ENCODE data around the gene SCN1B. TPM values are rescaled to one million over a fixed set of nuclear protein-coding genes. Genes with fewer than 3 reads are reported as not detected.
"Not testable (repeated sequence)": the region's sequence is repeated elsewhere in the genome, so short reads cannot be mapped to it uniquely, and the experiment has no call there.

The SCN1B gene
- total RNA-seq, 2 experiments from 2014 or later = 0.43 to 0.50 TPM

GRCh38 chr19:35005256-35005977 is 24.9 kb upstream of the SCN1B start:
- Mint-ChIP-seq H3K4me1 (peaks cover 47% of the 10 kb centered on the region), H3K9me3 (no peaks in the 10 kb centered on the region), H3K36me3 (ENCODE audit: low read depth) (peaks cover 51% of the 10 kb centered on the region), H3K27me3 (no peaks in the 10 kb centered on the region), H3K27ac (no peak overlapping the region), H3K4me3 (no peak overlapping the region)
- CTCF ChIA-PET = no interaction called here
- DNase-seq = no peak
- POLR2A ChIA-PET = no interaction called here

- H3K9me3 Mint-ChIP-seq, H3K4me3 Mint-ChIP-seq, DNase-seq, H3K27ac Mint-ChIP-seq, H3K27me3 Mint-ChIP-seq, POLR2A ChIA-PET: not testable (repeated sequence)
- H3K36me3 Mint-ChIP-seq (ENCODE audit: low read depth) = peaks cover 54% of the 10 kb centered on the region
- CTCF ChIA-PET = interaction anchor here (1.0 kb wide), 1 partner anchor 33 kb away, joined by 4 read pairs; no protein-coding TSS in a partner anchor
- H3K4me1 Mint-ChIP-seq = peaks cover 52% of the 10 kb centered on the region
Measured at GRCh38 chr19:35006007-35006341, 24.3 kb upstream of the SCN1B start.

GRCh38 chr19:35006342-35006998 is 23.8 kb upstream of the SCN1B start:
- Mint-ChIP-seq H3K27ac (no peak overlapping the region), H3K27me3 (no peaks in the 10 kb centered on the region), H3K36me3 (ENCODE audit: low read depth) (peaks cover 56% of the 10 kb centered on the region), H3K4me1 (peaks cover 52% of the 10 kb centered on the region), H3K9me3 (no peaks in the 10 kb centered on the region), H3K4me3 (no peak overlapping the region)
- CTCF ChIA-PET = interaction anchor here (1.0 kb wide), 1 partner anchor 34 kb away, joined by 4 read pairs; no protein-coding TSS in a partner anchor
- POLR2A ChIA-PET = no interaction called here
- DNase-seq = no peak

- peaks cover 58% of the 10 kb centered on the region for H3K36me3 Mint-ChIP-seq (ENCODE audit: low read depth)
Measured at GRCh38 chr19:35006999-35007365, 23.3 kb upstream of the SCN1B start.

GRCh38 chr19:35007427-35007826 is 22.8 kb upstream of the SCN1B start:
- H3K4me3 Mint-ChIP-seq, H3K27ac Mint-ChIP-seq, DNase-seq, H3K9me3 Mint-ChIP-seq, H3K27me3 Mint-ChIP-seq, CTCF ChIA-PET: not testable (repeated sequence)
- Mint-ChIP-seq H3K4me1 (peaks cover 53% of the 10 kb centered on the region), H3K36me3 (ENCODE audit: low read depth) (peaks cover 59% of the 10 kb centered on the region)
- POLR2A ChIA-PET = interaction anchor here (0.8 kb wide), 1 partner anchor 22 kb away, joined by 3 read pairs; no protein-coding TSS in a partner anchor

More at GRCh38 chr19:35006999-35007365, 23.3 kb upstream of the SCN1B start:
- DNase-seq = no peak
- POLR2A ChIA-PET = no interaction called here
- peaks cover 53% of the 10 kb centered on the region for H3K4me1 Mint-ChIP-seq
- H3K27ac Mint-ChIP-seq = no peak overlapping the region
- H3K27me3 Mint-ChIP-seq = no peaks in the 10 kb centered on the region
- H3K4me3 Mint-ChIP-seq = no peak overlapping the region
- CTCF ChIA-PET = interaction anchor here (1.0 kb wide), 1 partner anchor 34 kb away, joined by 4 read pairs; no protein-coding TSS in a partner anchor
- no peaks in the 10 kb centered on the region for H3K9me3 Mint-ChIP-seq

- H3K4me1 Mint-ChIP-seq = peaks cover 53% of the 10 kb centered on the region
Measured at GRCh38 chr19:35008891-35009341, 21.4 kb upstream of the SCN1B start.

GRCh38 chr19:35009424-35010415 is 20.6 kb upstream of the SCN1B start:
- no peak overlapping the region for H3K27ac Mint-ChIP-seq
- no peaks in the 10 kb centered on the region for H3K9me3 Mint-ChIP-seq
- ChIA-PET POLR2A (interaction anchor here (0.8 to 1.5 kb wide), 2 partner anchors 9 to 37 kb away, joined by 3 to 4 read pairs; no protein-coding TSS in a partner anchor), CTCF (interaction anchor here (1.3 kb wide), 1 partner anchor 37 kb away, joined by 3 read pairs; no protein-coding TSS in a partner anchor)
- H3K4me1 Mint-ChIP-seq = peaks cover 56% of the 10 kb centered on the region
- H3K4me3 Mint-ChIP-seq = no peak overlapping the region
- H3K27me3 Mint-ChIP-seq = no peaks in the 10 kb centered on the region
- no peak for DNase-seq
- H3K36me3 Mint-ChIP-seq (ENCODE audit: low read depth) = peaks cover 66% of the 10 kb centered on the region

More at GRCh38 chr19:35008891-35009341, 21.4 kb upstream of the SCN1B start:
- Mint-ChIP-seq H3K9me3 (no peaks in the 10 kb centered on the region), H3K4me3 (no peak overlapping the region), H3K36me3 (ENCODE audit: low read depth) (peaks cover 60% of the 10 kb centered on the region), H3K27me3 (no peaks in the 10 kb centered on the region), H3K27ac (no peak overlapping the region)
- no peak for DNase-seq
- POLR2A ChIA-PET = interaction anchor here (0.8 to 1.5 kb wide), 2 partner anchors 8 to 36 kb away, joined by 3 to 4 read pairs; no protein-coding TSS in a partner anchor
- CTCF ChIA-PET = interaction anchor here (1.3 kb wide), 1 partner anchor 36 kb away, joined by 3 read pairs; no protein-coding TSS in a partner anchor

GRCh38 chr19:35011091-35011689 is 19.1 kb upstream of the SCN1B start:
- Mint-ChIP-seq H3K4me1 (peaks cover 55% of the 10 kb centered on the region), H3K27ac (peak overlapping the region; percentile 67), H3K4me3 (no peak overlapping the region), H3K36me3 (ENCODE audit: low read depth) (peaks cover 71% of the 10 kb centered on the region), H3K27me3 (no peaks in the 10 kb centered on the region), H3K9me3 (no peaks in the 10 kb centered on the region)
- ChIA-PET POLR2A (no interaction called here), CTCF (interaction anchor here (0.6 to 4.2 kb wide), 4 partner anchors 8 to 159 kb away, joined by 4 to 57 read pairs (median 4); no protein-coding TSS in a partner anchor)
- peak; percentile 51 for DNase-seq

- Mint-ChIP-seq H3K36me3 (ENCODE audit: low read depth) (peaks cover 63% of the 10 kb centered on the region), H3K27me3 (no peaks in the 10 kb centered on the region), H3K9me3 (no peaks in the 10 kb centered on the region), H3K27ac (peak overlapping the region; percentile 66), H3K4me3 (no peak overlapping the region), H3K4me1 (peaks cover 50% of the 10 kb centered on the region)
- CTCF ChIA-PET = interaction anchor here (0.6 to 4.2 kb wide), 7 partner anchors 9 to 372 kb away, joined by 3 to 57 read pairs (median 4); no protein-coding TSS in a partner anchor
- no peak for DNase-seq
- POLR2A ChIA-PET = interaction anchor here (0.6 to 5.3 kb wide), 4 partner anchors 11 to 39 kb away, joined by 3 to 53 read pairs (median 5); partner anchors contain the start of gene GRAMD1A
Measured at GRCh38 chr19:35011737-35012682, 18.3 kb upstream of the SCN1B start.

- CTCF ChIA-PET = interaction anchor here (1.0 to 4.2 kb wide), 8 partner anchors 10 to 373 kb away, joined by 3 to 57 read pairs (median 4); no protein-coding TSS in a partner anchor
- Mint-ChIP-seq H3K27me3 (no peaks in the 10 kb centered on the region), H3K9me3 (no peaks in the 10 kb centered on the region), H3K27ac (peak overlapping the region; percentile 57), H3K4me1 (peaks cover 50% of the 10 kb centered on the region), H3K4me3 (no peak overlapping the region), H3K36me3 (ENCODE audit: low read depth) (peaks cover 70% of the 10 kb centered on the region)
- peak; percentile 80 for DNase-seq
- POLR2A ChIA-PET = interaction anchor here (1.1 to 5.3 kb wide), 4 partner anchors 12 to 41 kb away, joined by 3 to 53 read pairs (median 5); partner anchors contain the start of gene GRAMD1A
Measured at GRCh38 chr19:35013041-35013819, 17.0 kb upstream of the SCN1B start.

All from activated CD4-positive, alpha-beta memory T cell treated with anti-CD3 and anti-CD28 coated beads, Interleukin-2, amount 10 ng/mL, durations not matched to agents 7 days and 5 days (primary cell).